Uterus (tissue), 2 donors: ENCODE data around the gene TMEM120B.

Source experiments
- CTCF ChIP-seq, 4 experiments: fragments of 200-600 bp in 2 of 4; fragments of 450-650 bp in 2 of 4; sonication (generic) in 2 of 4; IDR thresholded peaks; one replicate each; pipeline ENCODE4 v1.5.1; 2016 to 2019; ENCODE audit warnings: antibody characterized with exemption in 4 of 4, mild to moderate bottlenecking in 2 of 4, moderate library complexity in 1 of 4
- POLR2A ChIP-seq, 2 donors: fragments of 450-650 bp; IDR thresholded peaks; one replicate each; pipeline ENCODE4 v1.6.1; 2016; ENCODE audit warnings: antibody characterized with exemption in 2 of 2, mild to moderate bottlenecking in 1 of 2, moderate library complexity in 1 of 2

GRCh38 chr12:121693155-121693687 is 19.3 kb upstream of the TMEM120B start:
- no peak for TF ChIP-seq CTCF (IDR thresholded peaks at IDR 0.05)
- no peak for TF ChIP-seq POLR2A (IDR thresholded peaks at IDR 0.05)
